Measurements from ENCODE around the gene CCDC47.

GRCh38 chr17:63772801-63773271, 561 bp downstream of the CCDC47 start:
- TF ChIP-seq, protein P1, sequence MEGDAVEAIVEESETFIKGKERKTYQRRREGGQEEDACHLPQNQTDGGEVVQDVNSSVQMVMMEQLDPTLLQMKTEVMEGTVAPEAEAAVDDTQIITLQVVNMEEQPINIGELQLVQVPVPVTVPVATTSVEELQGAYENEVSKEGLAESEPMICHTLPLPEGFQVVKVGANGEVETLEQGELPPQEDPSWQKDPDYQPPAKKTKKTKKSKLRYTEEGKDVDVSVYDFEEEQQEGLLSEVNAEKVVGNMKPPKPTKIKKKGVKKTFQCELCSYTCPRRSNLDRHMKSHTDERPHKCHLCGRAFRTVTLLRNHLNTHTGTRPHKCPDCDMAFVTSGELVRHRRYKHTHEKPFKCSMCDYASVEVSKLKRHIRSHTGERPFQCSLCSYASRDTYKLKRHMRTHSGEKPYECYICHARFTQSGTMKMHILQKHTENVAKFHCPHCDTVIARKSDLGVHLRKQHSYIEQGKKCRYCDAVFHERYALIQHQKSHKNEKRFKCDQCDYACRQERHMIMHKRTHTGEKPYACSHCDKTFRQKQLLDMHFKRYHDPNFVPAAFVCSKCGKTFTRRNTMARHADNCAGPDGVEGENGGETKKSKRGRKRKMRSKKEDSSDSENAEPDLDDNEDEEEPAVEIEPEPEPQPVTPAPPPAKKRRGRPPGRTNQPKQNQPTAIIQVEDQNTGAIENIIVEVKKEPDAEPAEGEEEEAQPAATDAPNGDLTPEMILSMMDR (IDR thresholded peaks at IDR 0.05), result no peak
- no peak for TF ChIP-seq POLR2A (IDR thresholded peaks at IDR 0.05)

Data from right lobe of liver (tissue), 4 donors.